Vagina (tissue), 2 donors: ENCODE results near the gene EDC3. TPM values are rescaled to one million over a fixed set of nuclear protein-coding genes. Genes with fewer than 3 reads are reported as not detected.

ENCODE experiments used
- DNase-seq, 2 donors: peaks; one replicate each; pipeline ENCODE4 v3.0.0-alpha.2; 2017; ENCODE audit errors: extremely low spot score in 2 of 2
- H3K27ac ChIP-seq: fragments of 200-600 bp; sonication (generic); one replicate; pipeline ENCODE4 v1.5.1; 2019
- H3K27me3 ChIP-seq: fragments of 200-600 bp; sonication (generic); one replicate; pipeline ENCODE4 v1.5.1; 2019
- H3K36me3 ChIP-seq, 2 donors: fragments of 200-600 bp; sonication (generic); one replicate each; pipeline ENCODE4 v1.5.1; 2017 to 2019
- H3K4me1 ChIP-seq: fragments of 200-600 bp; sonication (generic); one replicate; pipeline ENCODE4 v1.5.1; 2019
- H3K4me3 ChIP-seq, 2 donors: fragments of 200-600 bp; sonication (generic); 1 replicate in 1 of 2; 2 replicates in 1 of 2; pipeline ENCODE4 v1.5.1; 2016 to 2019
- H3K9me3 ChIP-seq: fragments of 200-600 bp; sonication (generic); one replicate; pipeline ENCODE4 v1.5.1; 2019
- CTCF ChIP-seq, 3 experiments: fragments of 450-650 bp in 2 of 3; fragments of 200-600 bp in 1 of 3; sonication (generic) in 1 of 3; IDR thresholded peaks; one replicate each; pipeline ENCODE4 v1.5.1; 2017 to 2019; ENCODE audit warnings: antibody characterized with exemption in 3 of 3, mild to moderate bottlenecking in 2 of 3, moderate library complexity in 2 of 3
- POLR2A ChIP-seq, 2 donors: fragments of 450-650 bp; IDR thresholded peaks; one replicate each; pipeline ENCODE4 v1.6.1; 2017; ENCODE audit warnings: antibody characterized with exemption in 2 of 2, mild to moderate bottlenecking in 2 of 2, moderate library complexity in 2 of 2
- POLR2AphosphoS5 ChIP-seq, 2 donors: sonication (generic); formaldehyde crosslinking; IDR thresholded peaks; one replicate each; pipeline ENCODE4 v1.9.0; 2017; ENCODE audit warnings: antibody characterized with exemption in 2 of 2, mild to moderate bottlenecking in 2 of 2, low read depth in 1 of 2; ENCODE audit not compliant: insufficient read depth in 1 of 2
- intact Hi-C: fragments of 100-400 bp; cut with DNase I; formaldehyde crosslinking; loops from one replicate; pipeline ENCODE4 v1.15.1; 2023
- total RNA-seq: library from RNA; depleted of rRNA; stranded (reverse); fragments of >200 nt; gene quantifications from one replicate; pipeline ENCODE4 v1.2.3, GENCODE V29; 2016

EDC3 gene
- total RNA-seq, 1 donor from 2014 or later: 23.8 TPM

GRCh38 chr15:74622758-74623157 lies 73.1 kb downstream of the EDC3 start:
- Histone ChIP-seq H3K27me3 (no peaks in the 10 kb centered on the region), H3K27ac (no peak overlapping the region), H3K4me3 (no peak overlapping the region), H3K4me1 (peaks cover 34% of the 10 kb centered on the region), H3K9me3 (no peaks in the 10 kb centered on the region), H3K36me3 (peaks cover 0 to 84% of the 10 kb centered on the region in 2 donors)
- no peak for DNase-seq
- no peak for TF ChIP-seq POLR2AphosphoS5 (IDR thresholded peaks at IDR 0.05; ENCODE audit: insufficient read depth in 1 of 2, low read depth in 1 of 2)
- TF ChIP-seq POLR2A (IDR thresholded peaks at IDR 0.05): no peak
- TF ChIP-seq CTCF (IDR thresholded peaks at IDR 0.05): no peak
- intact Hi-C loops: no loop called here

GRCh38 chr15:74621936-74622335 lies 73.9 kb downstream of the EDC3 start:
- Histone ChIP-seq H3K4me1 (peaks cover 42% of the 10 kb centered on the region), H3K9me3 (no peaks in the 10 kb centered on the region), H3K36me3 (peaks cover 0 to 76% of the 10 kb centered on the region in 2 donors), H3K4me3 (no peak overlapping the region), H3K27me3 (no peaks in the 10 kb centered on the region), H3K27ac (no peak overlapping the region)
- intact Hi-C loops: no loop called here
- TF ChIP-seq POLR2AphosphoS5 (IDR thresholded peaks at IDR 0.05; ENCODE audit: insufficient read depth in 1 of 2, low read depth in 1 of 2) (no peak), CTCF (IDR thresholded peaks at IDR 0.05) (no peak), POLR2A (IDR thresholded peaks at IDR 0.05) (no peak)
- DNase-seq: no peak

- H3K4me3 ChIP-seq: no peak overlapping the region
- intact Hi-C loops: no loop called here
- H3K4me1 ChIP-seq: peaks cover 47% of the 10 kb centered on the region
- TF ChIP-seq POLR2A (IDR thresholded peaks at IDR 0.05): no peak
- no peak for TF ChIP-seq CTCF (IDR thresholded peaks at IDR 0.05)
- TF ChIP-seq POLR2AphosphoS5 (IDR thresholded peaks at IDR 0.05; ENCODE audit: insufficient read depth in 1 of 2, low read depth in 1 of 2): no peak
- no peaks in the 10 kb centered on the region for H3K27me3 ChIP-seq
- H3K9me3 ChIP-seq: no peaks in the 10 kb centered on the region
- no peak overlapping the region for H3K27ac ChIP-seq
- no peak for DNase-seq
- peaks cover 0 to 72% of the 10 kb centered on the region in 2 donors for H3K36me3 ChIP-seq
Measured at GRCh38 chr15:74621546-74621920, 74.3 kb downstream of the EDC3 start.

GRCh38 chr15:74620636-74621545 lies 74.9 kb downstream of the EDC3 start:
- H3K4me1 ChIP-seq: peaks cover 51% of the 10 kb centered on the region
- no peak overlapping the region for H3K27ac ChIP-seq
- no peaks in the 10 kb centered on the region for H3K27me3 ChIP-seq
- H3K36me3 ChIP-seq: peaks cover 0 to 66% of the 10 kb centered on the region in 2 donors
- peak in 2 of 3 experiments; percentile 38 to 43 for TF ChIP-seq CTCF (IDR thresholded peaks at IDR 0.05)
- no peak for TF ChIP-seq POLR2A (IDR thresholded peaks at IDR 0.05)
- no peaks in the 10 kb centered on the region for H3K9me3 ChIP-seq
- H3K4me3 ChIP-seq: no peak overlapping the region
- intact Hi-C loops: no loop called here
- DNase-seq: no peak
